GM12878 (cell line): ENCODE results near the gene ATP6V1G2. TPM values are rescaled to one million over a fixed set of nuclear protein-coding genes. Genes with fewer than 3 reads are reported as not detected.

ENCODE experiments used
- CBFB ChIP-seq: IDR thresholded peaks from 2 replicates; pipeline ENCODE4 v1.6.1; 2016; ENCODE audit warnings: antibody characterized with exemption, low read depth
- CEBPB ChIP-seq, 2 experiments: fragments of 150-350 bp in 1 of 2; IDR thresholded peaks; 2 replicates each; pipeline ENCODE4 v1.6.1; 2012 to 2014; ENCODE audit warnings: low read depth in 2 of 2, low read length in 2 of 2, borderline replicate concordance in 1 of 2, inconsistent platforms in 1 of 2
- CHD1 ChIP-seq: IDR thresholded peaks from 2 replicates; pipeline ENCODE4 v1.6.1; 2012; ENCODE audit warnings: low read depth, low read length, improper control_type of control experiment
- EED ChIP-seq: sonication (generic); IDR thresholded peaks from 2 replicates; pipeline ENCODE4 v1.6.1; 2016; ENCODE audit warnings: antibody characterized with exemption, low read depth
- FOXM1 ChIP-seq: IDR thresholded peaks from 2 replicates; pipeline ENCODE4 v1.6.1; 2012; ENCODE audit warnings: low read depth, mild to moderate bottlenecking, inconsistent platforms, low read length, moderate library complexity
- GABPA ChIP-seq: IDR thresholded peaks from 2 replicates; pipeline ENCODE4 v1.6.1; 2014; ENCODE audit warnings: antibody characterized with exemption, low read depth, mild to moderate bottlenecking, inconsistent platforms
- HDAC6 ChIP-seq: fragments of 200-600 bp; sonication (generic); IDR thresholded peaks from one replicate; pipeline ENCODE4 v1.8.0; 2017; ENCODE audit warnings: antibody characterized with exemption; ENCODE audit not compliant: unreplicated experiment
- KDM1A ChIP-seq: fragments of 200-600 bp; sonication (generic); IDR thresholded peaks from 2 replicates; pipeline ENCODE4 v1.6.1; 2016; ENCODE audit warnings: borderline replicate concordance
- NR2F1 ChIP-seq: fragments of 450-650 bp; conservative IDR thresholded peaks from 2 replicates; pipeline ENCODE4 v1.6.1; 2017; ENCODE audit warnings: mild to moderate bottlenecking
- NRF1 ChIP-seq: conservative IDR thresholded peaks from 2 replicates; pipeline ENCODE4 v1.6.1; 2011; ENCODE audit warnings: mild to moderate bottlenecking, low read depth, low read length, improper control_type of control experiment
- RFX5 ChIP-seq: IDR thresholded peaks from 2 replicates; pipeline ENCODE4 v1.6.1; 2011; ENCODE audit warnings: low read depth, low read length, improper control_type of control experiment
- STAT1 ChIP-seq: fragments of 450-650 bp; conservative IDR thresholded peaks from 2 replicates; pipeline ENCODE4 v1.6.1; 2014; ENCODE audit warnings: antibody characterized with exemption, mild to moderate bottlenecking
- TCF3 ChIP-seq: IDR thresholded peaks from 2 replicates; pipeline ENCODE4 v1.6.1; 2012; ENCODE audit warnings: low read depth, mild to moderate bottlenecking, low read length, borderline replicate concordance; ENCODE audit not compliant: insufficient read depth
- YBX1 ChIP-seq: fragments of 450-650 bp; IDR thresholded peaks from 2 replicates; pipeline ENCODE4 v1.6.1; 2016; ENCODE audit warnings: antibody characterized with exemption
- ZBED1 ChIP-seq: IDR thresholded peaks from 2 replicates; pipeline ENCODE4 v1.6.1; 2016; ENCODE audit warnings: borderline replicate concordance
- polyA plus RNA-seq, 11 experiments: library from polyadenylated mRNA; depleted of rRNA in 4 of 11; unstranded in 6 of 11; stranded (reverse) in 5 of 11; fragments of >200 nt; fragmentation: Nextera tagmentation in 4 of 11; fragmentation: Illumina TruSeq in 1 of 11; extraction: Ambion mirVana in 4 of 11; extraction: Trizol in 1 of 11; gene quantifications; 1 replicate in 1 of 11; 2 replicates in 10 of 11; pipeline versions ENCODE4 v1.2.1 to v1.2.3, GENCODE V29; 2011 to 2016; ENCODE audit warnings: inconsistent platforms in 2 of 11, missing spikeins in 2 of 11, low read depth in 1 of 11
- total RNA-seq, 4 experiments: library from RNA; depleted of rRNA in 3 of 4; stranded (reverse); fragments of >200 nt in 3 of 4; fragmentation: Illumina TruSeq in 1 of 4; extraction: Trizol in 1 of 4; gene quantifications; 2 replicates each; pipeline versions ENCODE4 v1.2.1 to v1.2.3, GENCODE V29; 2013 to 2021
- TF ChIP-seq, protein P1 (sequence below): fragments of 450-650 bp; IDR thresholded peaks from 2 replicates; pipeline ENCODE4 v1.6.1; 2017; ENCODE audit warnings: mild to moderate bottlenecking, low read depth, inconsistent platforms; ENCODE audit not compliant: poor library complexity, severe bottlenecking
- TF ChIP-seq, protein P2 (sequence below): fragments of 450-650 bp; IDR thresholded peaks from 2 replicates; pipeline ENCODE4 v1.6.1; 2017; ENCODE audit warnings: low read depth, mild to moderate bottlenecking, moderate library complexity
- TF ChIP-seq, protein P3 (sequence below): fragments of 450-650 bp; IDR thresholded peaks from 2 replicates; pipeline ENCODE4 v1.6.1; 2016; ENCODE audit warnings: mild to moderate bottlenecking
- TF ChIP-seq, protein P4 (sequence below): IDR thresholded peaks from 2 replicates; pipeline ENCODE4 v1.6.1; 2012; ENCODE audit warnings: low read depth, low read length, improper control_type of control experiment
- TF ChIP-seq, protein P5 (sequence below): fragments of 150-350 bp; IDR thresholded peaks from 2 replicates; pipeline ENCODE4 v1.6.1; 2016; ENCODE audit warnings: low read depth, low read length

The ATP6V1G2 gene
- total and polyA plus RNA-seq, 10 of the 15 experiments (the other 5 are each of a cell fraction or from before 2014, with no cell fraction given), result 0.45 to 8.9 (median 2.8) TPM

DNA sequence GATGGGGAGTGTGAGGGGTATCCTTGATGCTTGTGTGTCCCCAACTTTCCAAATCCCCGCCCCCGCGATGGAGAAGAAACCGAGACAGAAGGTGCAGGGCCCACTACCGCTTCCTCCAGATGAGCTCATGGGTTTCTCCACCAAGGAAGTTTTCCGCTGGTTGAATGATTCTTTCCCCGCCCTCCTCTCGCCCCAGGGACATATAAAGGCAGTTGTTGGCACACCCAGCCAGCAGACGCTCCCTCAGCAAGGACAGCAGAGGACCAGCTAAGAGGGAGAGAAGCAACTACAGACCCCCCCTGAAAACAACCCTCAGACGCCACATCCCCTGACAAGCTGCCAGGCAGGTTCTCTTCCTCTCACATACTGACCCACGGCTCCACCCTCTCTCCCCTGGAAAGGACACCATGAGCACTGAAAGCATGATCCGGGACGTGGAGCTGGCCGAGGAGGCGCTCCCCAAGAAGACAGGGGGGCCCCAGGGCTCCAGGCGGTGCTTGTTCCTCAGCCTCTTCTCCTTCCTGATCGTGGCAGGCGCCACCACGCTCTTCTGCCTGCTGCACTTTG, 29.0 kb upstream of the ATP6V1G2 start, which contains the start of gene TNF (continued):
- TF ChIP-seq, protein P1, sequence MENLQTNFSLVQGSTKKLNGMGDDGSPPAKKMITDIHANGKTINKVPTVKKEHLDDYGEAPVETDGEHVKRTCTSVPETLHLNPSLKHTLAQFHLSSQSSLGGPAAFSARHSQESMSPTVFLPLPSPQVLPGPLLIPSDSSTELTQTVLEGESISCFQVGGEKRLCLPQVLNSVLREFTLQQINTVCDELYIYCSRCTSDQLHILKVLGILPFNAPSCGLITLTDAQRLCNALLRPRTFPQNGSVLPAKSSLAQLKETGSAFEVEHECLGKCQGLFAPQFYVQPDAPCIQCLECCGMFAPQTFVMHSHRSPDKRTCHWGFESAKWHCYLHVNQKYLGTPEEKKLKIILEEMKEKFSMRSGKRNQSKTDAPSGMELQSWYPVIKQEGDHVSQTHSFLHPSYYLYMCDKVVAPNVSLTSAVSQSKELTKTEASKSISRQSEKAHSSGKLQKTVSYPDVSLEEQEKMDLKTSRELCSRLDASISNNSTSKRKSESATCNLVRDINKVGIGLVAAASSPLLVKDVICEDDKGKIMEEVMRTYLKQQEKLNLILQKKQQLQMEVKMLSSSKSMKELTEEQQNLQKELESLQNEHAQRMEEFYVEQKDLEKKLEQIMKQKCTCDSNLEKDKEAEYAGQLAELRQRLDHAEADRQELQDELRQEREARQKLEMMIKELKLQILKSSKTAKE, result peak; percentile 19
- TF ChIP-seq, protein P2, sequence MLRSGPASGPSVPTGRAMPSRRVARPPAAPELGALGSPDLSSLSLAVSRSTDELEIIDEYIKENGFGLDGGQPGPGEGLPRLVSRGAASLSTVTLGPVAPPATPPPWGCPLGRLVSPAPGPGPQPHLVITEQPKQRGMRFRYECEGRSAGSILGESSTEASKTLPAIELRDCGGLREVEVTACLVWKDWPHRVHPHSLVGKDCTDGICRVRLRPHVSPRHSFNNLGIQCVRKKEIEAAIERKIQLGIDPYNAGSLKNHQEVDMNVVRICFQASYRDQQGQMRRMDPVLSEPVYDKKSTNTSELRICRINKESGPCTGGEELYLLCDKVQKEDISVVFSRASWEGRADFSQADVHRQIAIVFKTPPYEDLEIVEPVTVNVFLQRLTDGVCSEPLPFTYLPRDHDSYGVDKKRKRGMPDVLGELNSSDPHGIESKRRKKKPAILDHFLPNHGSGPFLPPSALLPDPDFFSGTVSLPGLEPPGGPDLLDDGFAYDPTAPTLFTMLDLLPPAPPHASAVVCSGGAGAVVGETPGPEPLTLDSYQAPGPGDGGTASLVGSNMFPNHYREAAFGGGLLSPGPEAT, result peak; percentile 41; the same call in 1 of the 2 replicates
- TF ChIP-seq YBX1, result no peak
- no peak for TF ChIP-seq FOXM1
- peak; percentile 90 for TF ChIP-seq HDAC6
- peak; percentile 90; the same call in 1 of the 2 replicates for TF ChIP-seq TCF3
- TF ChIP-seq CHD1, result no peak
- peak; percentile 96 for TF ChIP-seq CBFB
- TF ChIP-seq, protein P3, sequence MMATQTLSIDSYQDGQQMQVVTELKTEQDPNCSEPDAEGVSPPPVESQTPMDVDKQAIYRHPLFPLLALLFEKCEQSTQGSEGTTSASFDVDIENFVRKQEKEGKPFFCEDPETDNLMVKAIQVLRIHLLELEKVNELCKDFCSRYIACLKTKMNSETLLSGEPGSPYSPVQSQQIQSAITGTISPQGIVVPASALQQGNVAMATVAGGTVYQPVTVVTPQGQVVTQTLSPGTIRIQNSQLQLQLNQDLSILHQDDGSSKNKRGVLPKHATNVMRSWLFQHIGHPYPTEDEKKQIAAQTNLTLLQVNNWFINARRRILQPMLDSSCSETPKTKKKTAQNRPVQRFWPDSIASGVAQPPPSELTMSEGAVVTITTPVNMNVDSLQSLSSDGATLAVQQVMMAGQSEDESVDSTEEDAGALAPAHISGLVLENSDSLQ, result peak; percentile 51
- no peak for TF ChIP-seq RFX5
- no peak for TF ChIP-seq CEBPB (IDR thresholded peaks at IDR 0.05; ENCODE audit: borderline replicate concordance in 1 of 2, low read depth in 2 of 2, low read length in 2 of 2)
- TF ChIP-seq NR2F1, result 0 out of 2 replicates have a peak, but pooled peaks have one; percentile 22
- no peak for TF ChIP-seq NRF1
- TF ChIP-seq, protein P4, sequence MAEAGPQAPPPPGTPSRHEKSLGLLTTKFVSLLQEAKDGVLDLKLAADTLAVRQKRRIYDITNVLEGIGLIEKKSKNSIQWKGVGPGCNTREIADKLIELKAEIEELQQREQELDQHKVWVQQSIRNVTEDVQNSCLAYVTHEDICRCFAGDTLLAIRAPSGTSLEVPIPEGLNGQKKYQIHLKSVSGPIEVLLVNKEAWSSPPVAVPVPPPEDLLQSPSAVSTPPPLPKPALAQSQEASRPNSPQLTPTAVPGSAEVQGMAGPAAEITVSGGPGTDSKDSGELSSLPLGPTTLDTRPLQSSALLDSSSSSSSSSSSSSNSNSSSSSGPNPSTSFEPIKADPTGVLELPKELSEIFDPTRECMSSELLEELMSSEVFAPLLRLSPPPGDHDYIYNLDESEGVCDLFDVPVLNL, result no peak
- TF ChIP-seq EED, result peak; percentile 87; the same call in 1 of the 2 replicates
- no peak for TF ChIP-seq KDM1A
- TF ChIP-seq STAT1, result no peak
- TF ChIP-seq GABPA, result no peak
- TF ChIP-seq ZBED1, result no peak; the same call in none of the 2 replicates
- TF ChIP-seq, protein P5, sequence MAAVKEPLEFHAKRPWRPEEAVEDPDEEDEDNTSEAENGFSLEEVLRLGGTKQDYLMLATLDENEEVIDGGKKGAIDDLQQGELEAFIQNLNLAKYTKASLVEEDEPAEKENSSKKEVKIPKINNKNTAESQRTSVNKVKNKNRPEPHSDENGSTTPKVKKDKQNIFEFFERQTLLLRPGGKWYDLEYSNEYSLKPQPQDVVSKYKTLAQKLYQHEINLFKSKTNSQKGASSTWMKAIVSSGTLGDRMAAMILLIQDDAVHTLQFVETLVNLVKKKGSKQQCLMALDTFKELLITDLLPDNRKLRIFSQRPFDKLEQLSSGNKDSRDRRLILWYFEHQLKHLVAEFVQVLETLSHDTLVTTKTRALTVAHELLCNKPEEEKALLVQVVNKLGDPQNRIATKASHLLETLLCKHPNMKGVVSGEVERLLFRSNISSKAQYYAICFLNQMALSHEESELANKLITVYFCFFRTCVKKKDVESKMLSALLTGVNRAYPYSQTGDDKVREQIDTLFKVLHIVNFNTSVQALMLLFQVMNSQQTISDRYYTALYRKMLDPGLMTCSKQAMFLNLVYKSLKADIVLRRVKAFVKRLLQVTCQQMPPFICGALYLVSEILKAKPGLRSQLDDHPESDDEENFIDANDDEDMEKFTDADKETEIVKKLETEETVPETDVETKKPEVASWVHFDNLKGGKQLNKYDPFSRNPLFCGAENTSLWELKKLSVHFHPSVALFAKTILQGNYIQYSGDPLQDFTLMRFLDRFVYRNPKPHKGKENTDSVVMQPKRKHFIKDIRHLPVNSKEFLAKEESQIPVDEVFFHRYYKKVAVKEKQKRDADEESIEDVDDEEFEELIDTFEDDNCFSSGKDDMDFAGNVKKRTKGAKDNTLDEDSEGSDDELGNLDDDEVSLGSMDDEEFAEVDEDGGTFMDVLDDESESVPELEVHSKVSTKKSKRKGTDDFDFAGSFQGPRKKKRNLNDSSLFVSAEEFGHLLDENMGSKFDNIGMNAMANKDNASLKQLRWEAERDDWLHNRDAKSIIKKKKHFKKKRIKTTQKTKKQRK, result 0 out of 2 replicates have a peak, but pooled peaks have one; percentile 8
